NCI-H146 treated with DMSO at 0.1 percent for 48 hours (cell line): ENCODE data around the gene DYRK1A.

Source experiments
- DNase-seq: peaks from one replicate; lab custom pipeline; 2025; ENCODE audit not compliant: unreplicated experiment; lab: John Stamatoyannopoulos, UW

Gene DYRK1A

DNA sequence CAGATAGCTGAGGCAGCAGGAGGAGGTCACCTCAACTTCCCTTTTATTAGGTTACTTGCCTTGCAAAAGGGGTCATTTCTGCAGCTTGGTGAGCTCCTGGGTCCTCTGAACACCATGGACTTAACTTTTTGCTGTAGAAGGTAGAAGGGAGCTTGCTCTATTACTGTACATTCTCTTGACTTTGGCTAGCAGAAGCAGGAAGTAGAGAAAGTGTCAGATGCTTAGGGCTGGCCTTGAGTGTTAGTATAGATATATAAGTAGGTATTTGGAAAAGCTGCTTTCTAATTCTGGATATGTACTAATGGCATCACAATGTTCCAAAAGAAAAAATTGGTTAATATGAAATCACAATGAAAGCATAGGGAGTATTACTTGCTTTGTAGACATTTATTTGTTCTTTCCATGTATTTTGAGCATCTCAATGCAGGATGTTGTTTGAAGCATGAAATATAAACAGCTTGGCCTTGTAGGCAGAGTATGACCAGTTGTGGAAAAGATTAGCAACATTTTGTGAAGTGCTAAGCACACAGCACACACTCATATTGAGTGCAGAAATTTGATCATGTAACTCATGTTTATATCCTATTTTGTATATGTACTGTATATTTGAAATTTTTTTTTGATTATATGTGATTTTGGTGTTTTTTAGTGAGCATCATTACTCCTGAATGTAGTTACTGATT, 108.8 kb downstream of the DYRK1A start:
- DNase-seq: no peak

DNA sequence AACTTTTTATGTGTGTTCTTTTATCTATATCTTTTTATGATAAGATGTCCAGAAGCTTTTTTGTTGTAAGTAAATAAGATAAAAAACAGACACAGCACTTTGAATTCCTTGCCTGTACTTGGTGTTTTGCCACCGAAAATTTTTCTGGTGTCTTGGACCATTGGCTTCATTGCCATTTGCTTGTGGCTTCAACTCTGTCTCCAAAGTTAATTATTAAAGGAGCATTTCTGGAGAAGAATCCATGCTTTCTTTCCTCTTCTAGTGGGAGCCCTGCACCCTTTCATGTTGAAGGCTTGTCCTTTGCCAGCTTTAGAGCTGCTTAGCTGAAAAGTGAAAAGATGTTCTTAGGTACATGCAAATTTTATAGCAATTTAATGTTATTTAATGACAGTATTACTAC, 112.2 kb downstream of the DYRK1A start:
- DNase-seq: no peak

DNA sequence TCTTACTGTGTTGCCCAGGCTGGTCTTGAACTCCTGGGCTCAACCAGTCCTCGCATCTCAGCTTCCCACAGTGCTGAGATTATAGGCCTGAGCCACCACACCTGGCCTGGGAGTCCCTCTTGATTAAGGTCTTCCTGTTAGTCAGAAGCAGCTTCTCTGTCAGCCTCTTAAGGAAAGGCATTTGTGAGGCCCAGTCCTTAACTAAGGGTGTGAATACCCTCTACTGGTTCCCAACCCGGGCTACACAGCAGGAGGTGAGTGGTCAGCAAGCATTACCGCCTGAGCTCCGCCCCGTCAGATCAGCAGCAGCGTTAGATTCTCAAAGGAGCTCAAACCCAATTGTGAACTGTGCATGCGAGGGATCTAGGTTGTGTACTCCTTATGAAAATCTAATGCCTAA, 117.2 kb downstream of the DYRK1A start:
- DNase-seq: no peak

DNA sequence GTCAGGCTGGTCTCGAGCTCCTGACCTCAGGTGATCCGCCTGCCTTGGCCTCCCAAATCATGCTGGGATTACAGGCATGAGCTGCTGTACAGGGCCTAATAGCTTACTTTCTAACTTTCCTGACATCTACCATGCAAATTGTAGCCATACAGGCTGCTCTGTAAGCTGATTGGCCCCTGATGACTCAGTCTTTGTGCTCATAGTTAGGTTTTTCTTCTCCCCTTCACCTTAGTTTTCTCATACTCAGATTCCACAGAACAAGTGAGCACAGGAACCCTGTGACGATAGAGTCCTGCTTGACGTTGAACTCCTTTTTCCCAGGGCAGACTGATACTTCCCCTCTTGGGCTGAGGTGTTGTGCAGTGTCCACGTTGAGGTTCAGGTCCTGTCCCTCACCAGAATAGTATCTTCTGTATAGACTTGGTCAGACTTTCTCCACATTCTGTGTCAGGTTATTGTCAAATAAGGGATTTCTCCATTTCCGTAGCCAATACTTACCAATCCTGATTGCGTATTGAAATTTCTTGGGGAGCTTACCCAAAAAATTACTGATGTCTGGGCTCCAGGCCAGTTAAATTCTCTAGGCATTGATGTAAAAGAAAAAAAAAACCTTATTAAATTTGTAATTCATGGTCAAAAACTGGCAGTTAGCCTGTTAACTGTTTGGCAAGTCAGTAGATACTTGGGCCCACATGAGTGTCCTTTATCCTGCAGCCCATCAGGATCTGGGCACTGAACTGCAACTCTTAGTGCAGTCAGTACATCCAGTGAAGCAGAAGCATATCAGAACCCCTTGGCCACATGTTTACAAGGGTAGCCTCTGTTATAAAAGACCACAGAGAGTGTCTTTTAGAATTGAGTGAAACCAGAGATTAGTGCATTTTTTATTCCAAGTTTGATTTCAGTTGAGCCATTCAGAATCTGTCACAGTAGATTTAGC, 118.2 kb downstream of the DYRK1A start:
- no peak for DNase-seq

DNA sequence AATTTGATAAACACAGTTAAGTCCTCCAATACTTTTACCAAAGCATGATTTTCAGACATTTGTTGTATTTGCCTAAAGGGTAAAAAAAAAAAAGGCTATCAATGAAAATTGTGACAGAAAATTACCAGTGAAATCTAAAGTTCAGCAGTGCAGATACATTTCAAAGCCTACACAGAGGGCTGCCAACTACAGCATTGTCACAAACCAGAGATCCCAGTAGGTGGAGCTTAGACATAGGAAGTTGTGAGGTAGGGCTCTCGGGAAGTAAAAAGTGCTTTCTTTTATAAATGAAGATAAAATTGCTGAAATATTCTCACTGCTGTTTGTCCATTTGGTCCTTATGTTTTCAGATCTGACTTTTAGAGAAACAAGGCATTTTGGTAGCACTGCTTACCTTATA, 123.0 kb downstream of the DYRK1A start:
- no peak for DNase-seq

DNA sequence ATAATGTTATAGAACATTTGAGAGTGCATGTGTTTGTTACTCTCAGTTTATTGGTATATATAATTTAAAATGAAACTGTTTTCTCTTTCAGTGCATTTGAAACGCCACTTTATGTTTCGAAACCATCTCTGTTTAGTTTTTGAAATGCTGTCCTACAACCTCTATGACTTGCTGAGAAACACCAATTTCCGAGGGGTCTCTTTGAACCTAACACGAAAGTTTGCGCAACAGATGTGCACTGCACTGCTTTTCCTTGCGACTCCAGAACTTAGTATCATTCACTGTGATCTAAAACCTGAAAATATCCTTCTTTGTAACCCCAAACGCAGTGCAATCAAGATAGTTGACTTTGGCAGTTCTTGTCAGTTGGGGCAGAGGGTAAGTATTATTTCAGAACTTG, 123.5 kb downstream of the DYRK1A start:
- no peak for DNase-seq

DNA sequence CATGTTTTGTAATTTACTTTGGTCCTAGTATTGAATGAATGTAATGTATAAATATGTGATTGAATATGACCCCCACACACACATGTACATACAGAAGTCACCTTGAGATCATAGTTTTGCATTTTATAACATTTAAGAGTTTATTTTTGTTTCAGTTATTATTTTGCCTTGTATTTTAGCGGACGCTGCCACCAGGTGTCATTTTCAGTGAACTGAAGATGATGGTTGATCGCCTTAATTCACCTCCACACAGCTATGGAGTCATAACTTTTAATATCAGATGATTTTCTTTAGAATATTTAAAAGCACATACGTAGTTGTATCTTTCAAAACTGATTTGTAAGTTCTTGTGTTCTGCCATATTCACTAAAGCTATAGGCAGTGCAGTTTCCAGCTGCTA, 130.4 kb downstream of the DYRK1A start:
- no peak for DNase-seq

DNA sequence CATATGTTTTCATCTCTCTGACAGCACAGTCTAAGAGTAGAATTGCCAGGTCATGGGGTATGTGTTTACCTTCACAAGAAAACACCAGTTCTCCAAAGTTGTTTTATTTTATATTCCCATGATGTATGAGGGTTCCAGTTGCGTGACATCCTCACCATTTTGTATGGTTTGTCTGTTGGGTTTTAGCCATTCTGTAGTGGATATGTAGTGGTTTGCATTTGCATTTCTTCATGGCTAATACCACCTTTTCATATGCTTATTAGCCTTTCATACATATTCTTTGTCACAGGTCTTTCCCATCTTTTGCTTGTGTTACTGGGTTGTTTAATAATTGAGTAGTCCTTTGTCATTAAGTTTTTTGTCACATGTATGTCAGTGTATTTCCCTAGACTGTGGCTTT, 132.1 kb downstream of the DYRK1A start:
- DNase-seq: no peak

DNA sequence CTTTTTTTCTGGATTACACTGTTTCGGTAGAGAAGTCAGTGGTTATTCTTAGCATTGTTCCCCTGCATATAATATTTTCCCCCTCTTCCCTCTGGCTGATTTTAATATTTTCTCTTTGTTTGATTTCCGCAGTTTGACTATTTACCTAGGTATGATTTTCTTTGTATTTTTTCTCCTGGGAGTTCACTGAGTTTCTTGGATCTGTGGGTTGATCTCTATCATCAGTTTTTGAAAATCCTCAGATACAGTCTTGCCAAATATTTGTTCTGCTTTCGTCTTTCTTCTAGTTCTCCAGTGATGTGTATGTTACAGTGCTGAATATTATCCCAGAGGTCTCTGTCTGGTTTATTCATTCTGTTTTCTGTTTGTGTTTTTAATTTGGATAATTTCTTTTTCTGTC, 136.4 kb downstream of the DYRK1A start:
- DNase-seq: no peak

DNA sequence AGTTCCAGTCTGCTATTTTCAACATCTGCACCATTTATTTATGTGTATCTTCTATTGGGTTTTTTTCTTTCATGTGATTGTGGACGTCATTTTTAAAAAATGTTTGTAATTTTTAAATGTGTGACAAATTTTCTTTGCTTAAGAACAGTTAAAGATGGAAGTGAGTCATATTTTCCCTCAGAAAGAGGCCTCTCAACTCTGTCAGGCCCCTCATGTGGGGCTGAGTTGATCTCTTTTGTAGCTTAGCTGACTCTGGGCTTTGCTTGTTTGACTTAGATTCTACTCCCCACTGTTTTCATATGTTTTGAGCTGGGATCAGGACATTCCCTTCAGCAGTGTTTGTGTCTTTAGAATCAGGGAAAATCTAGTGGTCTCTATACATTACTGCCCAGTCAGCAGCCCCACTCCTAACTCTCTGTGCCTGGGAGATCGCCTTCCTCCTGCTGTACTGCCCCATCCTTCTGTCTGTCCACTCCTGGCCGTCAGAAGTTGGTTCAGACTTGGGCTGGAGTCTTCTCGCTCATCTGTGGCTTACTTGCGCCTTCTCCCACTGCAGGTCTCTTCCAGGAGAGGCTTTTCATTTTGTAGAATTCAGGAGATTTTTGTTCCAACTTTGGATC, 137.4 kb downstream of the DYRK1A start:
- no peak for DNase-seq

DNA sequence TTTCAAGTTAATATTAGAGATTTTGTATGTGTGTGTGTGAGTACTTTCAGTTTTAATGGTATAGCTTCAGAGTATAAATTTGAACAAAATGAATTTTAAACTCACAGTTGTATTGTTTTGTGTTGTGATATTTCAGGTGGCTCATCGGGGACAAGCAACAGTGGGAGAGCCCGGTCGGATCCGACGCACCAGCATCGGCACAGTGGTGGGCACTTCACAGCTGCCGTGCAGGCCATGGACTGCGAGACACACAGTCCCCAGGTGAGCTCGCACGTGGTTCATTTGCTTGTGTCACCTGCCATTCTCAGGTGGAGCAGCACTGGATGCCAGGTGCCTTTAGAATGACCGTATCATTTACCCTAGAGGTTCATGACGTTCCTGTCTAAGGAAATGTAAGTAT, 139.4 kb downstream of the DYRK1A start:
- no peak for DNase-seq

DNA sequence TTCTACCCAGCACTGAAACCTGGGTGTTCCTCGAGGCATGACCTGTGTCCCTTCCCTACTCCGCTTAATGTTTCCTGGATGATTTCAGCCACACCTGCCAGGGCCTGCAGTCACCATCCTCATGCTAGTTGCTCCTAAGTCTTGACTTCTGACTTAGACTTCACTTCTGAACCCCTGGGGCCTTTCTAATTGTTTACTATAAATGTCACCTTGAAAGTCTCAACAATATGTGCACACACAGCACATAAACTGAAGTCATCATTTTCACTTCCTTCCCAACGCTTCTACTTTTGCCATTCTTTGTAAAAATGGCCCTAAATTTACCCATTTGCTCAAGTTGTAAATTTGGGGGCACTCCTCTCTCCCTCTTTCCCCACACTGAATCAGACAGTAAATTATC, 141.1 kb downstream of the DYRK1A start:
- no peak for DNase-seq

DNA sequence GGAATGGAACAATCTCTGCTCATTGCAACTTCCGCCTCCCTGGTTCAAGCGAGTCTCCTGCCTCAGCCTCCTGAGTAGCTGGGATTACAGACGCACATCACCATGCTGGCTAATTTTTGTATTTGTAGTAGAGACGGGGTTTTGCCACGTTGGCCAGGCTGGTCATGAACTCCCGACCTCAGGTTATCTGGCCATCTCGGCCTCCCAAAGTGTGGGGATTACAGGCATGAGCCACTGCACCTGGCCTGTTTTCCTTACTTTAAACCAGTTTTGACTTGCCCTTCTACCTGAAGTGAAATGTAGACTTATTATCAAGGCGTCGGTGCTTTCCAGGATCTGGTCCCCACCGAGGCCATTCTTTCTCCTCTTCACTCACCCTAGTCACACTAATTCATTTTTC, 141.8 kb downstream of the DYRK1A start:
- DNase-seq: no peak

DNA sequence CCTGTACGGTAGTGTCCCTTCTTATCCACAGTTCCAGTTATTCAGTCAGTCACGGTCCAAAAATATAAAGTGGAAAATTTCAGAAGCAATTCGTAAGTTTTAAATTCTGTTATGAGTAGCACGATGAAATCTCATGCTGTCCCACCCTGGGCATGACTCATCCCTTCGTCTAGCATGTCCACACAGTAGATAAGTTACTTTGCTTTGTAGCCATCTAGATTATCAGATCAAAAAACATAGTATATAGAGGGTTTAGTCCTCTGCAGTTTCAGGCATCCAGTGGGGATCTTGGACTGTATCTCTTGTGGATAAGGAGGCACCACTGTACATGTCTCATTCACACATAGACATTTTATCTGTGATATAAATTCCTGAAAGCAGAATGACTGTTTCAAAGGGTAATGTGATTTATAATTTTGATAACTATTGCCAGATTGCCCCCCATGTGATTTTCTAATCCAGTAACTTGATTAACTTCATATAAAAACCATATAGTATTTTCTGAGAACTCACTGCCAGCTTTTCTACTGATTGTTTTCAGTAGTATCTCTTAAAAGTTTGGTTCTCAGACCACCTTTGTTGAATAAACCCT, 143.3 kb downstream of the DYRK1A start:
- DNase-seq: no peak

DNA sequence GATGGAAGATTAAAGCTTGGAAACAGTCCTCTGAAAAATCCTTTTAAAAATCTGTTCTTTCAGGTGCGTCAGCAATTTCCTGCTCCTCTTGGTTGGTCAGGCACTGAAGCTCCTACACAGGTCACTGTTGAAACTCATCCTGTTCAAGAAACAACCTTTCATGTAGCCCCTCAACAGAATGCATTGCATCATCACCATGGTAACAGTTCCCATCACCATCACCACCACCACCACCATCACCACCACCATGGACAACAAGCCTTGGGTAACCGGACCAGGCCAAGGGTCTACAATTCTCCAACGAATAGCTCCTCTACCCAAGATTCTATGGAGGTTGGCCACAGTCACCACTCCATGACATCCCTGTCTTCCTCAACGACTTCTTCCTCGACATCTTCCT, 145.3 kb downstream of the DYRK1A start:
- DNase-seq: no peak

DNA sequence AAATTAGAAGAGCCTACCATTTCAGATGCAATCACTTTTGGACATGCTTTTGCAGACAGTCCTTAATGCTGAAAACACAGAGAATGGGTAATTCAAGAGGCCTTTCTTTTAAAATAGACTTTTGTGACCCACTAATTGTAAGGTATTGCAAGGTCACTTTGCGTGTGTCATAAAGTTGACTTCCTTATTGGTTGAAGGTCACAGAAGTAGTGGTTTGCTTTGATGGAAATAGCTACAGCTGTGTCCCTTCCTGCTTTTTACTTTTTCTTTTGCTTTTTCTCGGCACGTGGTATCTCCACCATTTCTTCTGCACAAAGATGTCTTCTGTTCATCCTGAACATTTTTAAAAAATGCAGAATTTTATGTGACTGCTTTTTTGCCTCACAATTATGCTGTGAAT, 146.8 kb downstream of the DYRK1A start:
- no peak for DNase-seq

DNA sequence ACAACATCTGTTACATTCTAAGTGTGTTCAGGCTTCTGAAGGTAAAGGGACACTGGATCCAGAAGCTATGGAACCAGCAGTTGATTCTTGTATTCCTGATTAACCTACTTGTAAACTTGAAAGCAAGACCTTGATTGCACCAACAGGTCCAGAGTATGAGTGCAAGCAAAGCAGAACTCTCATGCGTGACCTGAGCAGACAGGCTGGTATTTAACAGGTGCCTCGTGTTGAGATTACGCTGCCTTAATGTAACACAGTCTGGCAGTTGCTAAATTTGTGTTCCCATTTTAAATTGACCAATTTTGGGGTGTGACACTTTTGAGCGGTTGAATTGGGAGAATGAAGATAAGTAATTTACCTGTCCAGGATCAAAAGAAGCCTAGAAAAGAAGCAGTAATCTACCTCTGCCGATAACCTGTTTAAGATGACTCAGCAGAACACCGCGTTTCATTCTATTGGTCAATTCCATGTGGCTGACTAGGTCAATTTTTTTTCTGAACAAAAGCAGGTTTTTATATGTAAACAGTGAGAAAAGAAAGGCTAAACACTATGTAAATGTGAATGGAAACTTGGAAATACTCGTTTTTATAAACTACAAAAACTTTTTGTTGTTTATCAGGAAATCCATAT, 147.6 kb downstream of the DYRK1A start:
- no peak for DNase-seq

DNA sequence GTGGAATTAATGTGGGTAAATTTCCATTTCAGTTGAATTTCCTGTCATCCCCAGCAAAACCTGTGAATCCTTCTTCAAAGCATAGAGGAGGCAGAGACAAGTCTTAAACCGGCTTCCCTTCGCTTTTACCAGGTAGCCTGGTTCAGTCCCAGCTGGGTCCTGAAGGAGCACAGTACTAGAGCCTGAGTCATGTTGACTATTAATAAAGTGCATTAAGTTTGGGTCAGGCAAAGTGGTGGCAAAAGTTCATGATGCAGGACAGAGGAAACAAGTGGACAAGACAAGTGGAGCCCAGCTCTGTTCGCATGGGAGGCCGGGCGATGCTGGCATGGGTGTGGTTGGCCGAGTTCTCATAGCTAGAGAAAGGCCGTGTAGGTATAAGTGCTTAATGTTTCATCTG, 150.4 kb downstream of the DYRK1A start:
- no peak for DNase-seq

DNA sequence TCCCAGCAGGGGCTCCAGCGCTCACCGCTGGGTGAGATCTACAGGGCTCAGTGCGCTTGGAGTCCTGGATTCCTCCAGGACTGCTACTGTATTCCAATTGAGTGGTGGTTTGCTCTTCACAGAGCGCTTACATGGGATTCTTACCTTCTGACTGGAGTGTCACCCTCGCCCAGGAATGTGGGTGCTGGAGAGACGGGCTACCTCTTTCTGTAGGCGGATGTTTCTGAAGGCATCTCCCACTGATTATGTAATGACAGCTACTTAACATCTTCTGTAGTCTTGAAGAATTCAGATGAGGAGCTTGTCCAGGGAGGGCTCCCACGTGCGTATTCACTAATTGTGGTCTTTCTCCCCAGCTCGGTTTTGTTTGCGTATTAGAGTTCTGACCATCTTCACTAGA, 154.2 kb downstream of the DYRK1A start:
- no peak for DNase-seq

DNA sequence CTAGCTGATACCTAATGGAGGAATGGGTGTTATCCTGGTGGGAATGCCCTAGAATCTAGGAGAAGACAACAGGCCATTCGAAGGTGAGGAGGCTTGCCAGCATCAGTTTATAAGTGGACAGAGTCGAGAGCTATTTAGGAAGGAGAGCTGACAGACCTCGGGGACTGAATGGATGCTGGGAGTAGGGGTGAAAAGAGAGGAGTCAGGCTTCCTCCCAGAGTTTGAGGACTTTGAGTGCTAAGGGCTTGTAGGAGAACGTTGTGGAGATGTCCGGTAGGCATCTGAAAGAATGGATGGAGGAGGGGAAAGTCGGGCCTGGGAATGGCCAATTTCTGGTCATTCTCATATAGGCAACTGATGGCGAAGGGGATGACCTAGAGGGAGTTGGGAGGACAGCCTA, 155.1 kb downstream of the DYRK1A start:
- no peak for DNase-seq

DNA sequence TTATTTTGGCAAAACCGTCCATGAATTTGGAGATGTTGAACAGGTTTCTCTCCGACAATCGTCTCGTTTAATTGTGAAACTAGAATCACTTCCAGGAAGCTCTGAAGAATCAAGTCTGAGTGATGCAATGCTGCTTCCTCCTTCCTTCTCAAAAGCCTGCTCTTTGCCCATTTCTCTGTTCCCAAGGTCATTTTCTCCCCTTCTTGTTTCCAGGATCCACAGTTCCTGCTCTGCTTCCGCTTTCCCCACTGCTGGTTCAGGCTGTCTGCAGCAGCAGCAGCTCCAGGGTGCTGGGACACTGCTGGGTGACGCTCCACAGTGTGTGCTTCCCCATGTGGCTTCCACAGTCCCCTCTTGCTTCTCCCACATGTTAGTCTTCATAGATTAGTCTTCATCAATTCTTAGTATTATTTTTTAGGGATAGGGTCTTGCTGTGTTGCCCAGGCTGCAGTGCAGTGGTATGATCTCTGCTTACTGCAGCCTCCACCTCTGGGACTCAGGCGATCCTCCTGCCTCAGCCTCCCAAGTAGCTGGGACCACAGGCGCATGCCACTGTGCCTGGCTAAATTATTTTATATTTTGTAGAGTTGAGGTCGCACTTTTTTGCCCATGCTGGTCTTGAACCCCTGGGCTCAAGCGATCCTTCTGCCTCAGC, 156.2 kb downstream of the DYRK1A start:
- no peak for DNase-seq
